ENCODE measurements around the gene TBL3. TPM values are rescaled to one million over a fixed set of nuclear protein-coding genes. Genes with fewer than 3 reads are reported as not detected.
A peak's percentile ranks its signal among the peaks of the same experiment; 100 is the strongest.

The TBL3 gene
- total and polyA plus RNA-seq, 9 donors = 2.1 to 48.0 (median 31.0) TPM

DNA sequence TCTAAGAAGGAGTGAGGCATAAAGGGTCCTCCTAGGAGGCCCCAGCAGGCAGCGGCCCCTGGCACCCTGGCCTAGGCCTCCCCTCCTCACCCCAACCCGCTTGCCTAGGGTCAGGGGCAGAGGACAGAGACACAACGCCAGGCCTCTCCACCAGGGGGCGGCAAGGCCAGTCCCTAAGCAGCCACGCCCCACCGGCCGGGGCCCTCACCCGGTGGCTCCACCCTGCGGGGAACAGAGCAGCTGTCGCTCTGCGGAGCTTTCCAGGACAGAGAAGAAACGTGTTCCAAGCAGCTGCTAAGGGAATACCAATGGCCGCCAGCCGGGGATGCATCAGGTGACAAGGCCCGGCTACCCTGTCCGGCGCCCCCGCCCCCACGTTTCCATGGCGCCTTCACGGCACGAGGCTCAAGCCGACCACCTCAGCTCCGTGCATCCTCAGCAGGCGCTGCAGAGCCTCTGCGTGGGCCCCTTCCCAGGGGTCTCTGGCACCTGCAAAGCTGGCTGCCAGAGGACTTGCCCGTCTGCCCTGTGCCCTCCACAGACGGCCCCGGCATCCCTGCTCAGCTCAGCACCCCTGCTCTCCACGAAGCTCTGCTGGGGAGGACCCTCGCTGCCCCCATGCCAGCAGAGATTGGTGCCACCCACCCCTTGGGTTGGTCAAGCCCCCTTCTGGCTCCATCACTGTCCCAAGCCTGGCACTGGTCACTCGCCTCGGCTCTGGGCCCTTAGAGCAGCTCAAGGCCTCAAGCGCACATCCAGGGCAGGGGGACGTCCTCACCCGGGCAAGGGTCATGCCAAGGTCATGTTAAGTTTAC lies 32.2 kb downstream of the TBL3 start:
- 27 to 40% (median 32%) methylated on average over 28 to 36 of the region's 36 CpGs for WGBS, 3 donors
- DNase-seq = peak; percentile 66 to 84 (median 77)

DNA sequence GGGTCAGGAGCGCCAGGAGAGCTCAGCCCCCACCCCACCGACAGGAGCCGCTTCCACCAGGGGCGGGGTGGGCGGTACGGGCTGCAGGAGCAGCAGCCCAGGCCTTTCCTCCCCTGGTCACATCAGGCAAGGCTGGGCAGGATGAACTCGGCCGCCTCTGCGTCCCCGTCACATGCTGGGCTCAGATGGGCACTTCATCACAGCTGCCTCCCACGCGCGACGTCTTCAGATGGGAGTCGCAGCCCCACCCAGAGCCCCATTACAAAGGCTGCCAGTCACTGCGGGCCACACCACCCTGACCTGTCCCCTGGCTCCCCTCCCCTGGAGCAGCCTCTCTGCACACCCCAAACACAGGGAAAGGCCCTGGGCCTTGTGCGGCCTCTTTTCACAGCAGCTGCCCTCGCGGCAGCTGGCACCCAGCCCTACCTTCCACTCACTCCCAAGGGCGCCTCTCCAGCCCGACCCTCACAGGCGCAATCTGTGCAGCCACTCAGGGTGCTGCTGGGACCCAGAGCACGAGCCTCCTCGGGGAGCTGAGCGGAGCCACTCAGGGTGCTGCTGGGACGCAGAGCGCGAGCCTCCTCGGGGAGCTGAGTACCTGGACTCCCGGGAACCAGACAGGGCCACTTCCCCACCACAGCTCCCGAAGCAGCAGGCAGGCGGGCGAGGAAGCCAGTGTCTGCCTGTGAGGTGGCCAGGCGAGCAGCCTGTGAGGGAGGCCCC lies 33.1 kb downstream of the TBL3 start:
- Histone ChIP-seq H3K4me1 (ENCODE audit: insufficient read depth) (peaks cover 20% of the 10 kb centered on the region), H3K36me3 (no peaks in the 10 kb centered on the region), H3K9me3 (no peaks in the 10 kb centered on the region), H3K27ac (no peak overlapping the region), H3K27me3 (no peaks in the 10 kb centered on the region), H3K4me3 (no peak overlapping the region)
- TF ChIP-seq, protein P1, sequence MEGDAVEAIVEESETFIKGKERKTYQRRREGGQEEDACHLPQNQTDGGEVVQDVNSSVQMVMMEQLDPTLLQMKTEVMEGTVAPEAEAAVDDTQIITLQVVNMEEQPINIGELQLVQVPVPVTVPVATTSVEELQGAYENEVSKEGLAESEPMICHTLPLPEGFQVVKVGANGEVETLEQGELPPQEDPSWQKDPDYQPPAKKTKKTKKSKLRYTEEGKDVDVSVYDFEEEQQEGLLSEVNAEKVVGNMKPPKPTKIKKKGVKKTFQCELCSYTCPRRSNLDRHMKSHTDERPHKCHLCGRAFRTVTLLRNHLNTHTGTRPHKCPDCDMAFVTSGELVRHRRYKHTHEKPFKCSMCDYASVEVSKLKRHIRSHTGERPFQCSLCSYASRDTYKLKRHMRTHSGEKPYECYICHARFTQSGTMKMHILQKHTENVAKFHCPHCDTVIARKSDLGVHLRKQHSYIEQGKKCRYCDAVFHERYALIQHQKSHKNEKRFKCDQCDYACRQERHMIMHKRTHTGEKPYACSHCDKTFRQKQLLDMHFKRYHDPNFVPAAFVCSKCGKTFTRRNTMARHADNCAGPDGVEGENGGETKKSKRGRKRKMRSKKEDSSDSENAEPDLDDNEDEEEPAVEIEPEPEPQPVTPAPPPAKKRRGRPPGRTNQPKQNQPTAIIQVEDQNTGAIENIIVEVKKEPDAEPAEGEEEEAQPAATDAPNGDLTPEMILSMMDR (IDR thresholded peaks at IDR 0.05) = no peak
- TF ChIP-seq POLR2A (IDR thresholded peaks at IDR 0.05) = no peak
- TF ChIP-seq EP300 (IDR thresholded peaks at IDR 0.05) = no peak
- peak in 2 of 5 donors; percentile 36 to 46 for DNase-seq
- intact Hi-C loops (cut with DNase I) = no loop called here
- WGBS, 3 donors = 73 to 80% (median 77%) methylated on average over 34 of the region's 34 CpGs

More for the DNA sequence above, 32.2 kb downstream of the TBL3 start:
- no peaks in the 10 kb centered on the region for H3K27me3 ChIP-seq
- no peaks in the 10 kb centered on the region for H3K36me3 ChIP-seq
- H3K27ac ChIP-seq = no peak overlapping the region
- no peaks in the 10 kb centered on the region for H3K9me3 ChIP-seq
- no peak overlapping the region for H3K4me3 ChIP-seq
- peaks cover 19% of the 10 kb centered on the region for H3K4me1 ChIP-seq (ENCODE audit: insufficient read depth)
- no peak for TF ChIP-seq EP300 (IDR thresholded peaks at IDR 0.05)
- TF ChIP-seq, protein P1 (IDR thresholded peaks at IDR 0.05) = peak; percentile 57 to 71 (median 60)
- TF ChIP-seq POLR2A (IDR thresholded peaks at IDR 0.05) = no peak
- intact Hi-C loops (cut with DNase I) = no loop called here

DNA sequence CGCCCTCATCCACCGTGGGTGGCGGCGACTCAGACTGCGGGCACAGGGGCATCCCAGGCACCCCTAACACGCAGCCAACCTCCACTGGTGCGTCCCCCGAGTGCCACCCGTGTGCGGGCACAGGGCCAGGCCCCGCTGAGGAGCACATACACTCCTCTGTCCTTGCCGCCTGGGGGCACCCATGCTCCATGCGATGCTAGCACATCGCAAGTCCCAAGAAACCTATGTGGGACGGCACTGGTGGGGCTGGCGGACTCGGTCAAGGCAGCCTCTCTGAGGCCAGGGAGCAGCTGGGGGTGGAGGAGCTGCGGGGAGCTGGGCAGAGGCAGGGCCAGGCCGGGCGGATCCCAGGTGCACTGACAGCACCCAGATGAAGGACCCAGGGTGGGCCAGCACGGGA lies 33.8 kb downstream of the TBL3 start:
- Histone ChIP-seq H3K36me3 (no peaks in the 10 kb centered on the region), H3K27me3 (no peaks in the 10 kb centered on the region), H3K9me3 (no peaks in the 10 kb centered on the region), H3K4me1 (ENCODE audit: insufficient read depth) (peaks cover 26% of the 10 kb centered on the region), H3K4me3 (no peak overlapping the region), H3K27ac (no peak overlapping the region)
- WGBS, 3 donors = 73 to 82% (median 76%) methylated on average over 20 to 21 of the region's 21 CpGs
- intact Hi-C loops (cut with DNase I) = no loop called here
- TF ChIP-seq, protein P1 (IDR thresholded peaks at IDR 0.05) = no peak
- no peak for TF ChIP-seq EP300 (IDR thresholded peaks at IDR 0.05)
- no peak for TF ChIP-seq POLR2A (IDR thresholded peaks at IDR 0.05)
- DNase-seq = peak in 2 of 5 donors; percentile 31 to 47

DNA sequence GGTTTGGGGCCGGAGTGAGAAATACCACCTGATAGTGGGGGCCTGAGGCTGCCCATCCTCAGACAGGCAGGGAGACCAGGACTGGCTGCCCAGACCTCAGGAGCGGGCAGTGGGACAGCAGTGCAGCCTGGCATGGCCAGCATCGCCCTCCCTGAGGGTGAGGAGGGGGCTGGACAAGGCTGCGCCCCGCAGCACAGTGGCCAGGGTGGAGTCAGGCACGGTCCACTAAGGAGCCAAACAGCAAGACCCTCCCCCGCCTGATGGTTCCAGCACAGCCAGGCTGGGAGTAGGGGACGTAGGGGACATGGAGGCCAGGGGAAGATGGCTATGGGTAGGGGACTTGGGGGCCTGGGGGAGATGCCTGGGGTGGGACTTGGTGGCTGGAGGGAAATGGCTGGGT lies 34.5 kb downstream of the TBL3 start:
- intact Hi-C loops (cut with DNase I) = no loop called here
- Histone ChIP-seq H3K9me3 (no peaks in the 10 kb centered on the region), H3K27me3 (no peaks in the 10 kb centered on the region), H3K4me1 (ENCODE audit: insufficient read depth) (peaks cover 26% of the 10 kb centered on the region), H3K4me3 (no peak overlapping the region), H3K36me3 (no peaks in the 10 kb centered on the region), H3K27ac (no peak overlapping the region)
- peak in 1 of 5 donors; percentile 26 for DNase-seq
- TF ChIP-seq POLR2A (IDR thresholded peaks at IDR 0.05) = no peak
- no peak for TF ChIP-seq EP300 (IDR thresholded peaks at IDR 0.05)
- TF ChIP-seq, protein P1 (IDR thresholded peaks at IDR 0.05) = no peak
- WGBS, 3 donors = 81 to 93% (median 92%) methylated on average over 8 of the region's 8 CpGs

All from ovary (tissue), 9 donors.